ENCODE measurements around the gene PDE4DIP.
"Not testable (repeated sequence)": the region's sequence is repeated elsewhere in the genome, so short reads cannot be mapped to it uniquely, and the experiment has no call there.

PDE4DIP gene

DNA sequence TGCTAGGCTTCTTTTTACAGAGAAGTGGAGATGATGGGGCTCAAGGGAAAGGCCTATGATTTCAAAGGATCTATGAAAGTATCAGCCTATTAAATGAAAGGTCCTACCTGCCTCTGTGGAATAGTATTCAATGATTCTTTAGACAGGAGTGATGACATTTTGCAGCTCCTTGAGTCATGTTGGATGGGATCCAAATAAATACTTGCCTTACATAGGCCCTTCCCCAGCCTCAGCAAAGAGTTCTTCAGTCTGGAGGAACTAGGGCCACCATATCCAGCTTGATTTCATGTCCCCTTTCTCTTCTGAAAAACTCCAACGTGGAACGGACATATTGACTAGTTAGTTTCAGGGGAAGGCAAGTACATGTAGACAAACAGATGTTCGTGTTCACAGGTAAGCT, 171.3 kb downstream of the PDE4DIP start:
- not testable (repeated sequence) for H3K4me3 Mint-ChIP-seq, H3K9me3 Mint-ChIP-seq, H3K27me3 Mint-ChIP-seq, ATAC-seq, H3K27ac Mint-ChIP-seq, DNase-seq, H3K4me1 Mint-ChIP-seq

- not testable (repeated sequence) for ATAC-seq, H3K27me3 Mint-ChIP-seq, H3K4me1 Mint-ChIP-seq, H3K27ac Mint-ChIP-seq, H3K4me3 Mint-ChIP-seq, H3K9me3 Mint-ChIP-seq, DNase-seq
These were observed 172.4 kb downstream of the PDE4DIP start for GRCh38 chr1:149016626-149017025.

DNA sequence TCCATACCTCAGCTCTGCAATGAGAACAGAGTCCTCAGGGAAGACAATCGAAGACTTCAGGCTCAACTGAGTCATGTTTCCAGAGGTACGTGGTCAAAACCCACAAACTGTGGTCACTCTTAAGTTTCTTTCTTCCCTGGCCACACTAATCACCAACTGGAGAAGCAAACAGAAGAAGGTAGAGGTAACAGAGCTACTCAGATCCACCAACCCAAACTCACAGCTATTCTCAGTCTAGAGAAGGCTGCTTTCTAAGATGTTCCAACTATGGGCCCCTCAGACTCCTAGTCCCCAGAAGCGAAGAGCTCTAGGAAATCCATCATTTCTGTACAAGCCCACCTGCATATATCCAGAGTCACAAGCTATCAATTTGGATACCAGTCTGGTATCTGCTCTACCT, 174.3 kb downstream of the PDE4DIP start:
- H3K4me1 Mint-ChIP-seq, H3K4me3 Mint-ChIP-seq, H3K27me3 Mint-ChIP-seq, H3K27ac Mint-ChIP-seq, DNase-seq, H3K9me3 Mint-ChIP-seq: not testable (repeated sequence)
- peak; percentile 37 for ATAC-seq

- H3K4me1 Mint-ChIP-seq, H3K27me3 Mint-ChIP-seq: not testable (repeated sequence)
These were observed 180.1 kb downstream of the PDE4DIP start for GRCh38 chr1:149024327-149024726.

GRCh38 chr1:149033916-149034315, 189.7 kb downstream of the PDE4DIP start:
- not testable (repeated sequence) for H3K4me3 Mint-ChIP-seq, DNase-seq, H3K4me1 Mint-ChIP-seq, H3K9me3 Mint-ChIP-seq, ATAC-seq, H3K27ac Mint-ChIP-seq, H3K27me3 Mint-ChIP-seq

More at GRCh38 chr1:149024327-149024726, 180.1 kb downstream of the PDE4DIP start:
- H3K4me3 Mint-ChIP-seq, H3K9me3 Mint-ChIP-seq, ATAC-seq, DNase-seq, H3K27ac Mint-ChIP-seq: not testable (repeated sequence)

- not testable (repeated sequence) for H3K27ac Mint-ChIP-seq, DNase-seq, H3K27me3 Mint-ChIP-seq, ATAC-seq, H3K4me3 Mint-ChIP-seq, H3K9me3 Mint-ChIP-seq, H3K4me1 Mint-ChIP-seq
These were observed 198.8 kb downstream of the PDE4DIP start for GRCh38 chr1:149043056-149043455.

DNA sequence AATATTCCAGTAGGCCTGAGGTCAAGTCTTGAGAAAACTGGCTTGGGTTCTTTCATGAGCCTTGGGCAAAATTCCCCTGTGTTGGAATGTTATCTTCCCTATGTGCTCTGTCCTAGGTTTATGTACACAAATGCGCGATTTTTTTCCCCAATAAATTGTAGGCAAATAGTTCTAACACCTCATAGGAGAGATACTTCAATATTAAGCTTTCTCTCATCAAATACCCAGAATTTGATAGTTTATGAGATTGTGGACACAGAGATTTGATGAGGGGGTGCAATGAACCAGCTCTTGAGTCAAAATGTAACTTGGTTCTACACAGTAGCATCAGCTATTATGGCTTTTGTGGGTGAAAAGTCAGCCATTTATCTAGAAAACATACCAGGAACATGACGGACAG, 220.4 kb downstream of the PDE4DIP start:
- not testable (repeated sequence) for H3K9me3 Mint-ChIP-seq, H3K4me3 Mint-ChIP-seq, DNase-seq, H3K4me1 Mint-ChIP-seq, ATAC-seq, H3K27me3 Mint-ChIP-seq
- H3K27ac Mint-ChIP-seq, result peak overlapping the region in 1 of 2 donors; percentile 69

DNA sequence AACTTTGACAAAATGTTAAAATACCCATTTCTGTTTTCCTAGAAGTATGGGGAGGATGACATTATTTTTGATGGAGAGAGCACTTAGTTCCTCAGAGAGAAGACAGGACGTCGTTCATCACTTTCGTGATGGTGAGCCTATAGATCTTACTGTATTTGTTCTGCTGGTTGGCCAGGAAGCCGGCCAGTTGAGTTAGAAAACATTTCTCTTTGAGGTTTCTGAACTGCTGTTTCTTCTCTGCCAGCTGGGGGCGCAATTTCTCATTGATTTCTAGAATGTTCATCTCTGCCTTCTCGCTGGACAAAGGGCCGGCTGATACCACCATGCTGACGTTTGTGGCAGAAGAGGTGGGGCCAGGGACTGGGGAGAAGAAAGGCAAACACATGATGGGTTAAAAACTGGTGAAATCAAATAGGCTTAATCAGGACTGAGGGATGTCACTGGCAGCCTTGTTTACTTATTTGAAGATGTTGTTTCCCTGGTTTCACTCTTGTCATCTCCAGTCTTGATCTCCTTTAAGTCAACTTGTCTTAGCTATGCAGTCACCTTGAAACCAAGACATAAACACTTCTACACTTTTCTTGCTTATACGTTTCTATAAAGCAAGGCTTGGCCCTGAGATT, 231.4 kb downstream of the PDE4DIP start:
- not testable (repeated sequence) for H3K27me3 Mint-ChIP-seq, H3K4me3 Mint-ChIP-seq, H3K9me3 Mint-ChIP-seq, H3K27ac Mint-ChIP-seq, ATAC-seq, H3K4me1 Mint-ChIP-seq, DNase-seq

Data from stimulated activated naive CD8-positive, alpha-beta T cell treated with anti-CD3 and anti-CD28 coated beads, Interleukin-15, amount 100 ng/mL, for 72 hours (primary cell).